RWPE1 (cell line): ENCODE data around the gene CDK19.
A peak's percentile ranks its signal among the peaks of the same experiment; 100 is the strongest.

ENCODE experiments used
- CTCF ChIA-PET: fragments of 350-600 bp; sonication (Branson Sonifier 250); formaldehyde crosslinking; extraction: SDS; loops from one replicate; lab custom pipeline; 2021; lab: Yijun Ruan, JAX
- POLR2A ChIA-PET: fragments of 400-600 bp; formaldehyde crosslinking; extraction: SDS; loops from one replicate; lab custom pipeline; 2020; ENCODE audit warnings: antibody characterized with exemption; ENCODE audit not compliant: low non-redundant PET; lab: Yijun Ruan, JAX
- DNase-seq: peaks from one replicate; pipeline ENCODE4 v3.0.0; 2012; ENCODE audit warnings: low spot score
- H3K27ac ChIP-seq: fragments of 450-650 bp; 2 replicates; pipeline ENCODE4 v1.5.1; 2017
- TF ChIP-seq, protein P1 (sequence below): fragments of 450-650 bp; conservative IDR thresholded peaks from 2 replicates; pipeline ENCODE4 v1.5.1; 2017; ENCODE audit warnings: low read depth, mild to moderate bottlenecking

CDK19 gene

DNA sequence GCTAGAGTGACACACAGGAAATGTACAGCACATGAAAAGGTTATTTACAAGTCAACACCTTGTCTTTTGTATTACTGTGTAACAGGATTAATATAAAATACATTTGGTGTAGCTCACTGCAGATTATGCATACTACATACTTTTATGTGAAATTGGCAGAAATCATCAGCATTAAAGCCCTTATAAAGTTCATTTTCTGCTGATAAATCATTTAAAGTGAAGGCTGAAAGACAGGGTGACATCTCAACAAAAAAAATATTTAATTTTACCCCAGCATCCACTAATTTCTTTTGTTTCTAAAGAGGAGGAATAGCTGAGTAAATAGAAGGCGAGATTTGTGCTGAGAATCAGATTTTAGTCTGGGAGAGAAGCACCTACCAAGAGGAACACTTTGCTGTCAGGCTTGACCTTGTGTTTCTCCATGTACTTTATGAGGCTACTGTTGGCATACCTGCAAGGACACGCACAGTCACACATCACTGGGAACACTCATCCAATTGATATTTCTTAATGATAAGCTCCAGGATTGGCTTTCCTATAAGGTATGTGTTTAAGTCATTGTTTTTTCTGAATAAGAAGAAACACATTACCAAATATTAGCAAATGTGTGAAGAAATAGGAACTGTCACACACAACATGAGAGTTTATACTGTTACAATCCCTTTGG, 192.2 kb downstream of the CDK19 start:
- ChIA-PET POLR2A (no interaction called here), CTCF (no interaction called here)
- TF ChIP-seq, protein P1, sequence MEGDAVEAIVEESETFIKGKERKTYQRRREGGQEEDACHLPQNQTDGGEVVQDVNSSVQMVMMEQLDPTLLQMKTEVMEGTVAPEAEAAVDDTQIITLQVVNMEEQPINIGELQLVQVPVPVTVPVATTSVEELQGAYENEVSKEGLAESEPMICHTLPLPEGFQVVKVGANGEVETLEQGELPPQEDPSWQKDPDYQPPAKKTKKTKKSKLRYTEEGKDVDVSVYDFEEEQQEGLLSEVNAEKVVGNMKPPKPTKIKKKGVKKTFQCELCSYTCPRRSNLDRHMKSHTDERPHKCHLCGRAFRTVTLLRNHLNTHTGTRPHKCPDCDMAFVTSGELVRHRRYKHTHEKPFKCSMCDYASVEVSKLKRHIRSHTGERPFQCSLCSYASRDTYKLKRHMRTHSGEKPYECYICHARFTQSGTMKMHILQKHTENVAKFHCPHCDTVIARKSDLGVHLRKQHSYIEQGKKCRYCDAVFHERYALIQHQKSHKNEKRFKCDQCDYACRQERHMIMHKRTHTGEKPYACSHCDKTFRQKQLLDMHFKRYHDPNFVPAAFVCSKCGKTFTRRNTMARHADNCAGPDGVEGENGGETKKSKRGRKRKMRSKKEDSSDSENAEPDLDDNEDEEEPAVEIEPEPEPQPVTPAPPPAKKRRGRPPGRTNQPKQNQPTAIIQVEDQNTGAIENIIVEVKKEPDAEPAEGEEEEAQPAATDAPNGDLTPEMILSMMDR: no peak
- peak; percentile 48 for DNase-seq
- no peak overlapping the region for H3K27ac ChIP-seq

DNA sequence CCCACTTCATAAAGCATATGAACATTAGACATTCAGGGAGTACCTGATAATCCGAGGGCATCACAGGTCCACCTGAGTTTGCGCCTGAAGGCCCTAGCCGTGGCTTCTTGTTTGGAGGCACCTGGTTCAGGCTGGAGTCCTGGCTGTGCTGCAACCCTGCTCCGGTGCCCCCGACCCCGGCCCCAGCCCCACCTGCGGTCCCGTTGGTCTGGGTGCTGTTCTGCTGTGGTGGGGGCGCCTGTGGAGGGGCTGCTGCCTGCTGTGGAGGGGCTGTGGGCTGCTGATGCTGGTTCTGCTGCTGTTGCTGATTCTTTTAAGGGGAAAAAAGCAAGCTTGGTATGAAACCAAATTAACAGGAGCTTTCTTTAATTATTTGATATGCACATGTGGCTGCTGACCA, 194.2 kb downstream of the CDK19 start:
- POLR2A ChIA-PET: no interaction called here
- no peak overlapping the region for H3K27ac ChIP-seq
- CTCF ChIA-PET: no interaction called here

DNA sequence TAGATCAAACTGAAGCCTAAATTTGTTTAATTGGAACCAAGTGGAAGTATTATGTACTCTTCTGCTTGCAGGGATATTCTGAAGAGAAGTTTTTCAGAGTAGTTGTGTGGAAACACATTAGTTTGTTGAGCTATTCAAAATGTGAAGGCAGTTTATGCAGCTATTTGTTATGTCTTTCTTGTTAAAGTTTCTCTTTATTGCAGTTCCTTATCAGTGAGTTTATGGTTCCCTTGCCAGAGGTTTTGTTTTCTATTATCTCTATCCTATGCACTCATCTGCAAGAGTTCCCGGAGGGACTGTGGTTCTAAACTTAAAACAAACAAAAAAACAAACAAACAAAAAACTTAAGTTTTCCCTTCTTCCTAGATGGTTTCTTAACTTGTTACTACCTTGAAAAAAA, 195.2 kb downstream of the CDK19 start:
- CTCF ChIA-PET: interaction anchor here (0.6 to 1.2 kb wide), 5 partner anchors 88 to 1677 kb away, joined by 3 to 6 read pairs (median 3); no protein-coding TSS in a partner anchor
- no peak overlapping the region for H3K27ac ChIP-seq
- TF ChIP-seq, protein P1: no peak
- POLR2A ChIA-PET: no interaction called here
- no peak for DNase-seq

More for the DNA sequence above, 194.2 kb downstream of the CDK19 start:
- TF ChIP-seq, protein P1: no peak
- no peak for DNase-seq

DNA sequence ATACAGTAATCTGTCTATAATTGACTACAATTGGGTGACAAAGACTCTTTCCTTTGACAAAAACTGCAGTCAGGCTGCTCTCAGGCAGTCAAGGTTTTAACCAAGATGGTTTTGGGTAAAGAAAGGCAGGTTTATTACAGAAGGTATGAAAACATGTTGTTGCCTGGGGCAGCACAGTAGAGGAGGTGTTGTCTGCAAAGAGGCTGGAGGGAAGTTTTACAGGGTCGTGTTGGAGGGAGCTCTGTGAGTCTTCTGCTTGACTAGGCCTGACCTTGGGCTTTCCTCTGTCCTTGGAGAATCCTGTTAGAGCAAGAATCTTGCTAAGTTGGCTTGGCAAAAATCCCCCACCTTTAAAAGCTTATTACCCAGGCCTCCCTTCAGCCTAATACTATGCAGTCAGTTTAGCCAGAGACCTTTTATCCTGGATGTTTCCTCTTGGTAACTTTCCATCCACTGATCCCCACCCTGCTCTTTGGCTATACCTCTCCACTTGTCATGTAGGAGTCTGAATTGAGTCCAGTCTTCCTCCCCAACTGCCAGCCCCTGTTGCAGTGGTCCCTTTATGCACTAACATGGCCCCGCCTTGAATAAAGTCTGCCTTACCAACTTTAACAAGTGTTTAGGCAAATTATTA, 195.9 kb downstream of the CDK19 start:
- no peak overlapping the region for H3K27ac ChIP-seq
- TF ChIP-seq, protein P1: no peak
- ChIA-PET CTCF (interaction anchor here (0.5 to 1.2 kb wide), 7 partner anchors 89 to 1677 kb away, joined by 3 to 6 read pairs (median 3); no protein-coding TSS in a partner anchor), POLR2A (no interaction called here)
- no peak for DNase-seq

DNA sequence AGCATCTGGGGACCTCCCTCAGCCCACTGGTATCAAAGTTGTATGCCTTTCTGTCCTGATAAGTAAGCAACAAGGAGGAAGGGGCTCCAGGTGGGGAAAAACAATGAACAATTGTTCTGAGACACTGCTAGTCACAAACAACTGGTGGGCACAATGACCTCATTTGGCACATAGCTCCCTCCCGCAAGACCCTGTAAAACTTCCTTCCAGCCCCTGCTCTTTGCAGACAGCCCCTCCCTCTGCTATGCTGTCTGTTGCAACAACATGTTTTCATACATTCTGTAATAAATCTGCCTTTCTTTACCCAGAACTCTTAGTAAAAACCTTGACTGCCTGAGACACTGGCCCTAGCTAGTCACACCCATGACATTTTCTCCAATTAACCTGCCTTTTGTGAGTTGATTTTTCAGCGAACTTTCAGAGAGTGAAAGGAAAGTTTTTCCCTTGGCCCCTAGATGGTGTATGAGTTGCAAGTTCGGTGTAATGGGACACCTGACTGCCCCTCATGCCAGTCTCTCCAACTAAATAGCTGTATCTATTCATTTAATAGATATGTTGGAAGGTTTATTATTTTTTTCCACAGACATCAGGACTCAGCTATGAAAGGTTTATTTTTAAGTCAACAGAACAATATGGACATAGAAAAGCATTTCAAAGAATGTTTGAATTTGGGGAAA, 196.5 kb downstream of the CDK19 start:
- POLR2A ChIA-PET: no interaction called here
- CTCF ChIA-PET: interaction anchor here (0.5 to 1.2 kb wide), 5 partner anchors 70 to 329 kb away, joined by 3 to 5 read pairs (median 3); no protein-coding TSS in a partner anchor
- H3K27ac ChIP-seq: no peak overlapping the region
- peak; percentile 21 for DNase-seq
- TF ChIP-seq, protein P1: 0 out of 2 replicates have a peak, but pooled peaks have one; percentile 15

DNA sequence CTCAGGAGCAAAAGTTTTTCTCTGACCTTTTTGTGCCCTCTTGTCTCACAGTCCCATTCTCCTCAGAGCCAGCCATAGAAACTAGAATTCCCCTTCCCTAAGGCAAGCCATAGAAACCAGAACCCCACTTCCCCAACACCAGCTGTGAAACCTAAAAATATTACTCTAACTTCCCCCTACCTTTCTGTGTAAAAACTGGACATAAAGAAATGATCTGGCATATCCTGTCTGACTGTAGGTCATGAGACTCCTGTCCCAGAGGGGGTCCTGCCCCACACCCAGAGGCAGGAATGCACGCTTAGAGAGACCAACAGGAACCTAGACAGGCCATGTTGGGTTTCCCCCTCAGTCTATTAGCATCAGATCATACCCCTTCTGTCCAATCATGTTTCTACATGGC, 198.2 kb downstream of the CDK19 start:
- ChIA-PET CTCF (interaction anchor here (0.6 to 0.7 kb wide), 2 partner anchors 24 to 54 kb away, joined by 4 to 5 read pairs; no protein-coding TSS in a partner anchor), POLR2A (no interaction called here)
- TF ChIP-seq, protein P1: no peak
- no peak for DNase-seq
- no peak overlapping the region for H3K27ac ChIP-seq
